HPDE6-E6E7 (cell line): Measurements from ENCODE around the gene BMPER.

Experiments
- DNase-seq: peaks from one replicate; pipeline ENCODE4 v3.0.0; 2011; ENCODE audit warnings: missing footprints; ENCODE audit errors: extremely low spot score

BMPER gene

GRCh38 chr7:34181271-34181958 lies 276.1 kb downstream of the BMPER start:
- no peak for DNase-seq

GRCh38 chr7:34184466-34184865 lies 279.1 kb downstream of the BMPER start:
- no peak for DNase-seq

GRCh38 chr7:34187798-34188307 lies 282.5 kb downstream of the BMPER start:
- DNase-seq, result no peak

- no peak for DNase-seq
Measured at GRCh38 chr7:34189031-34189430, 283.7 kb downstream of the BMPER start.

- DNase-seq, result no peak
Measured at GRCh38 chr7:34190299-34190698, 285.0 kb downstream of the BMPER start.

GRCh38 chr7:34191162-34191561 lies 285.8 kb downstream of the BMPER start:
- no peak for DNase-seq

GRCh38 chr7:34191771-34192479 lies 286.6 kb downstream of the BMPER start:
- no peak for DNase-seq

- no peak for DNase-seq
Measured at GRCh38 chr7:34192906-34193305, 287.6 kb downstream of the BMPER start.

GRCh38 chr7:34198231-34198641 lies 292.9 kb downstream of the BMPER start:
- no peak for DNase-seq
